HG02884 (cell line): ENCODE results near the gene CLPSL2.
A peak's percentile ranks its signal among the peaks of the same experiment; 100 is the strongest.
"Not testable (repeated sequence)": the region's sequence is repeated elsewhere in the genome, so short reads cannot be mapped to it uniquely, and the experiment has no call there.

Source experiments
- ATAC-seq: cut with Tn5 transposase; IDR thresholded peaks from one replicate; pipeline ENCODE4 v1.9.1; 2021; ENCODE audit warnings: mild to moderate bottlenecking, moderate library complexity; ENCODE audit not compliant: unreplicated experiment

Gene CLPSL2

GRCh38 chr6:35776364-35777215 lies at the start of gene CLPSL2:
Gene CLPSL2 (plus strand): TSS chr6:35776598. CDS start chr6:35776619, 21 bp downstream.
- no peak for ATAC-seq

- peak; percentile 18 for ATAC-seq
Measured at GRCh38 chr6:35727231-35727934, 49.0 kb upstream of the CLPSL2 start.

GRCh38 chr6:35727935-35728682 lies 48.3 kb upstream of the CLPSL2 start:
- ATAC-seq: peak; percentile 46

- no peak for ATAC-seq
Measured at GRCh38 chr6:35728683-35729678, 47.4 kb upstream of the CLPSL2 start.

- ATAC-seq: no peak
Measured at GRCh38 chr6:35729722-35730121, 46.7 kb upstream of the CLPSL2 start.

- no peak for ATAC-seq
Measured at GRCh38 chr6:35730745-35731413, 45.5 kb upstream of the CLPSL2 start.

GRCh38 chr6:35731414-35731735 lies 45.0 kb upstream of the CLPSL2 start:
- ATAC-seq: peak; percentile 30

- peak; percentile 40 for ATAC-seq
Measured at GRCh38 chr6:35731736-35732532, 44.5 kb upstream of the CLPSL2 start.

- no peak for ATAC-seq
Measured at GRCh38 chr6:35733633-35734032, 42.8 kb upstream of the CLPSL2 start.

- ATAC-seq: not testable (repeated sequence)
Measured at GRCh38 chr6:35734319-35734718, 42.1 kb upstream of the CLPSL2 start.

- no peak for ATAC-seq
Measured at GRCh38 chr6:35735452-35735851, 40.9 kb upstream of the CLPSL2 start.

- no peak for ATAC-seq
Measured at GRCh38 chr6:35736253-35736894, 40.0 kb upstream of the CLPSL2 start.

GRCh38 chr6:35736982-35737412 lies 39.4 kb upstream of the CLPSL2 start, which contains the start of gene ARMC12:
Gene ARMC12 (plus strand): TSS chr6:35737032. CDS start chr6:35737109, 77 bp downstream.
- ATAC-seq: no peak

- ATAC-seq: no peak
Measured at GRCh38 chr6:35737413-35738211, 38.8 kb upstream of the CLPSL2 start.

- ATAC-seq: no peak
Measured at GRCh38 chr6:35739645-35740524, 36.5 kb upstream of the CLPSL2 start.

- no peak for ATAC-seq
Measured at GRCh38 chr6:35742842-35743241, 33.6 kb upstream of the CLPSL2 start.
